HL-60/S4 (cell line): ENCODE measurements around the gene SMC5.
"Not testable (repeated sequence)": the region's sequence is repeated elsewhere in the genome, so short reads cannot be mapped to it uniquely, and the experiment has no call there.

ENCODE experiments used
- in situ Hi-C: fragments of 300-500 bp; cut with MboI; formaldehyde crosslinking; loops from 2 replicates; pipeline ENCODE4 v1.14.3; 2022; ENCODE audit warnings: low sequenced_read_pairs

SMC5 gene

DNA sequence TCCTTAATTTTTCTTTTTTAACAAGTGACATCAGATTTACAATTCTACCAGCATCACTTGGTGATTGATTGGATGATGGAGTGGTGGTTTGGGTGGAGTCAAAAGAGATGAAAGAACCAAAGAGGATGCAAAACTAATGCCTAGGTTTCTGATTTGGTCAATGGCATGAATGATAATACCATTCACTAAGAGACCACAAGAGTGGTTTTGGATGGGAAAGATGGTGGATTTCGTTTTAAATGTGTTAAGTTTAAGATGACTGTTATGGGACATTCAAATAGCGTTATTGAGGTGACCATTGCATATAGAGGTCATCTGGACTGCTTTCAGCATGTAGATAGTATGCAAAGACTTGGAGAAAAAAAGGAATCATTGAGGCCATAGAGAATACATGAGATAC, 3.6 kb downstream of the SMC5 start:
- in situ Hi-C loops: no loop called here

DNA sequence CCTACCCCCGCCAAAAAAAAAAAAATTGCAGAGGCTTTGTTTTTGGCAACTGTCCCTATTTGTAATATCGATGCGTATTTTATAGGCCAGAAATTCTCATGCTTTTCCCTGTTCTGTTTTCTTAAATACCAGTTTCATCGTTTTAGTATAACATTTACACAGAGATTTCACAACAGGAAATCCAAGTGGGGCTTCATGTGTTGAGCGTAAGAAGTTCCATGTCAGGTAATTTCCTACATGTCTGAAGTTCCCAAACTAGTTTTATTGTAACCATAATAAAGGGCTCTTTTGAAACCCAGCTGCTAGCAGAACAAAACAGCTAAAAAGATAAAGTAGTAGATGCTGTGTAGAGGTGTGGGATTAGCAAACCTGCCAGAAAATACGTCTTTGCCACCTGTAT, 4.2 kb downstream of the SMC5 start:
- in situ Hi-C loops: no loop called here

DNA sequence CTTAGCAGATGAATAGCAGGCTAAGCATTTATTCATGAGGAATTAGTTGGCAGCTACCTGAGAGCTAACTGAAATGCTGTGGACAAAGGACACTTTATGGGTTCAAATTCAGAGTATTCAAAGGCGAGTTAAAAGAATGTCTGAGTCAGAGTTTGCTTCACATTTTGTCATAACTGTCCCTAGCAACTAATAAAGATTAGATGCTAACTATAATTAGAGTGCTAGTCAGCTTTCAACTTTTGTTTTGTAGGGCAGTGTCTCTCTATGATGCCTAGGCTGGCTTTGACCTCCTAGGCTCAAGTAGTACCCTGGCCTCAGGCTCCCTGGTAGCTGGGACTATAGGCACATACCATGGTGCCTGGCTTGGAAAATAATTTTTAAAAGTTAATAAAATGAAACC, 4.6 kb downstream of the SMC5 start:
- in situ Hi-C loops: no loop called here

DNA sequence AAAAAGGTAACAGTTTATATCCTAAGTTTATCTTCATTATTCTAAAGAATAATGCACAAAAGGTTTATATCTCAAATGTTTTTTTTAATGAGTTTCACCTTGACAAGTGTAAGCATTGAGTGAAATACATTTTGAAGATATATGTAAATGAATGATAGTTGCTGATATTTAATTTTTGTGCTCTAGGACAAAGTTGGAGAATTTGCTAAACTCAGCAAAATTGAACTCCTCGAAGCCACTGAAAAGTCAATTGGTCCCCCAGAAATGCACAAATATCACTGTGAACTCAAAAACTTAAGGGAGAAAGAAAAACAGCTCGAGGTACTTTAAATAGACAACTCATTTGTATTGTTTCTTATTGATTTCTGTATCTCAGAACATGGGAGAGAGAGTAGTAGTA, 19.5 kb downstream of the SMC5 start:
- in situ Hi-C loops: no loop called here

DNA sequence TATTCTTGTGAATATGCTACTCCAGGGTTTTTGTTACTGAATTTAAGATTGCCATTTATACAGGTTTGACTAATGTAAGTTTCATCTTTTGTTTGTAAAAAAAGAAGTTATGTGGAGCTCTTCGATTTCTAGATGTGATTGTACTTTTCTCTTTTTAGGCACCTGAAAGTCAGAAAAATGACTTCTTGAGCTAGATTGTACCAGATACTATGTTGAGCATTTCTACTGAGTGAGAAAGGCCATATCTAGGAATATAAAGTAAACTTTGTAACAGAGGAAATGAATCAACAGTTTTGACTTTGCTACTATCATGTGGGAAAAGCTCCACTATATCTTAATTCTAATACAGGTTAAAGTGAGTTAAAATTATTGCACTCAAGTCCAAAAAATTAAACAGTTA, 25.1 kb downstream of the SMC5 start:
- in situ Hi-C loops: no loop called here

DNA sequence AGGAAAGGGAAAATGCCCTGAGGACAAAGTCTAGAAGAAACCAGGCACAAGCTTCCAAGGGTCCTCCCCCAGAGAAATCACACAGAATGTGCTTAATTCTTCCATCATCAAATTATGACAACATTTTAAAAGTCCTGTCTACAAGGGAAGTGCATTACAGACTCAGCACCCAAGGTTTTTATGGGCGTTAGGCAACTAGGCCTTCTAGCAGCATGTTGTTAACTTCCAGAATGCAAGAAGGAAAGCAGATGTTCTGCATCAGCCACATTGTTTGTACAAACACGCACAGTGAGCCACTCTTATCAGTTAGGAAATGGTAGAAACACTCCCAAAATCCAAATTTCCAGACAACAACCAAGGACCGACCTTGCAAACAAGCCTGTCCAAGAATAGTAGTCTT, 26.5 kb downstream of the SMC5 start:
- in situ Hi-C loops: no loop called here

DNA sequence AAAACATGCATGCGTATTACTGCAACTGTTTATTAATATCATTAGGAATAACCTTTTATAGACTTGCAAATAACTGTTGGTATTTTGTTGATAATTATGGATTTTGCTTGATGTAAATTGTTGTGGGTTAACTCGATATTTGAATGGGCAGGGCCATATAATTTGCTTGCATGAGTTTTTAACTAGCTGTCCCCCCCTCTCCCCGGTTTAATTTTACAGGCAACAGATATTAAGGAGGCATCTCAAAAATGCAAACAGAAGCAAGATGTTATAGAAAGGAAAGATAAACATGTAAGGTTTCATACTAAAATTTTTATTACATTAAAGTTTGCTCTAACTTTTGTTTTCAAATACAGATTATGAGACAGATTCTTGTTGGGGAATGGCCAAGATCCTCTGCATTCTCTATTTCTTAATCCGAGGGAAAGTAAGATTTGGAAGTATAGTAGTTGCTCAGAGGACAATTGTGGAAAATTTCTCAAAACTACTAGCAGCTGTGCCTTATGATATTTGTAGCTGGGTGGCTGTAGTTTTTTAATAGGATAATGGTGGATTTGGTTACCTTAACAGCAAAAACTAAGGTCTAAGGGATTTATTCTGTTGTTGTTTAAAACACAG, 27.3 kb downstream of the SMC5 start:
- in situ Hi-C loops: no loop called here

DNA sequence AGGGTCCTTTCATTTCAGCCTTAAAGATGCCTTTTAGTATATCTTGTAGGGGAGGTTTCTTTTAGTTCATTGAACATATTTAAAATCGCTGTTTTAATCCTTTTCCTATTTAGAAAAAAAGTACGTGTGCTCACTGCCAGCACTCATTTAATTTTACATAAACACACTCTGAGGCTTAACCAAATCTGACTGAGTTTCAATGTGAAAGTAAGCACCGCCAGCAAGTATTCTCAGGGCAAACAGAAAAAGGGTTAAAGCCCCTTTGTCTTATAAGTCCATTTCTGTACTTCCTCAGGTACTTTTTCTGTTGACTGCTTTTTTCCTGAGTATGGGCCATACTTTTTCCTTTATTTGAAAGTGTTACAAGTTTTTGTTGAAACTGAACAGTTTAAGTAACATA, 31.8 kb downstream of the SMC5 start:
- in situ Hi-C loops: no loop called here

DNA sequence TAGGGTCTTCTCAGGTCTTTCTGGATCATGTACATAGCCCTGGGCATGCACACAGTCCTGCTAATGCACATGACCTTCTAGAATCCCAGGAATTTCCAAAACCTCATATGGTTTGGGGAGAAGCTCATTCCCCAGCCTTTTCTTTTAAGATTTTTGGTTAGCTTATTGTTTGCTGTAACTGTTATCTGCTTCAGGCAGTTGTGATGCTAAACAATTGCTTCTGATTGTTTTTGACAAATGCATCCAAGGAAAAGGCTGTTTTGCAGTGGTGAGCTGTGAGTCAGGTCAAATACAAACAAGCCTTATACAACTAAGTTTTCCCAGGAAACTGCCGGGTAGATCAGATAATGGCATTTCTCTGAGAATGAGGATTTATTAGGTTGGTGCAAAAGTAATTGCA, 32.7 kb downstream of the SMC5 start:
- in situ Hi-C loops: no loop called here

DNA sequence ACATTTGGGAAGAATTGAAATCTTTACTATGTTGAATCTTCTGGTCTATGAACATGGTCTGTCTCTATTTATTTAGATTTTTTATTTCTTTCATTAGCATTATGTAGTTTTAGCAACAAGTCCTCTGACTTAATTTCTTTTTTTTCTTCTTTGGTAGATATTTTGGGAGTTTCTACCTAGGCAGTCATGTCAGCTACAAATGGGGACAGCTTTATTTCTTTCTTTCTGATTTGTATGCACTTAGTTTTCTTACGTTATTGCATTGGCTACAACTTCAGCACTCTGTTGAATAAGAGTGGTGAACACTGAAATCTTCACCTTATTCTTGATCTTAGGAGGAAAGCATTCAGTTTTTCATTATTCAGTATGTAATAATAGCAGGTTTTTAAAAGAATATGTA, 33.5 kb downstream of the SMC5 start:
- in situ Hi-C loops: no loop called here

DNA sequence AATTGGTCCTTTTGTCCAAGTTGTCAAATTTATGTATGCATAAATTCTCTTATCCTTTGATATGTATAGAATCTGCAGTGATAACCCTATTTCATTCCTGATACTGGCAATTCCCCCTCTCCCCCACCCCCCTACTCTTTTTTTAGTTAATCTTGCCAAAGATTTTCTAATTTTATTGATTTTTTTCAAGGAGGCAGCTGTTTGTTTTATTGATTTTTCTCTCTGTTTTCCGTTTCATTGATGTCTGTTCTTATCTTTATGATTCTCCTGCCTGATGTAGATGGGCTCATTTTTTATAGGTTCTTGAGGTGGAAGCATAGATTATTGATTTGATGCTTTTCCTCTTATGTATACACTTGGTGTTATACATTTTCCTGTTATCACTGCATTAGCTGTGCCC, 34.4 kb downstream of the SMC5 start:
- in situ Hi-C loops: no loop called here

DNA sequence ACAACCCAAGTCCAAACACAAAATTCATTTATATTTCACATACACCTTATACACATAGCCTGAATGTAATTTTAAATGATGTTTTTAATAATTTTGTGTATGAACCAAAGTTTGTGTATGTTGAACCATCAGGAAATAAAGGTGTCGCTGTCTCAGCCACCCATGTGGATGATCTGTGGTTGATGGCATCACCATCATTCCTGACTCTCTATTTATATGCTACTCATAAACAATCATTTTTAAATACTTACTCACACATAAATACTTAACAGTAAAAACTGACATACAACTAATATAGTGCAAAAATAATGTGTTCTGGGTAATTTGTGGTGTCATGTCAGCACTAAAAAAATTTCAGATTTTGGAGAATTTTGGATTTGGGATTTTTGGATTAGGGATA, 38.4 kb downstream of the SMC5 start:
- in situ Hi-C loops: no loop called here

DNA sequence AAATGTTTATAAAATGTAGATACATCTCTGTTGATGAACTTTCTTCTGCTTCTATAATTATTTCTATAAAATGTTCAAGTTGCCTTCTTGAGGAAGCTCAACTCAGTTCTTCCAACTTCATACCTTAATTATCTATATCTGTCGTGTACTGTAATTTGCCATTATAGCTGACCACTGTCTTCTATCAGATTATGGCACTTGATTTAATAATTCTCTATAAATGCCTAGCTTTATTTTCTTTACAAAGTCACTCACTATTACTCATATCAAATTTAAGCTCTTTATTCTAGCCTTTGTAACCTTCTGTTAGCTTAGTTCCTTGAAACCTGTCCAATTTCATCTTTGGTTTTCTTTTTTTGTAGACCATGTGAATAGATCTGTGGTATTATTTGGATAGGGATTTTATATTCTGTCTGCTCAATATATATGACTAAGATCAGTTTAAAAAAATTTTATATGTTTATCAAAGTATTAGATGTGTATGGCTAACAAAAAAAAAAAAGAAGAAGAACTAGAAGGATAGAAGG, 39.5 kb downstream of the SMC5 start:
- in situ Hi-C loops: no loop called here

DNA sequence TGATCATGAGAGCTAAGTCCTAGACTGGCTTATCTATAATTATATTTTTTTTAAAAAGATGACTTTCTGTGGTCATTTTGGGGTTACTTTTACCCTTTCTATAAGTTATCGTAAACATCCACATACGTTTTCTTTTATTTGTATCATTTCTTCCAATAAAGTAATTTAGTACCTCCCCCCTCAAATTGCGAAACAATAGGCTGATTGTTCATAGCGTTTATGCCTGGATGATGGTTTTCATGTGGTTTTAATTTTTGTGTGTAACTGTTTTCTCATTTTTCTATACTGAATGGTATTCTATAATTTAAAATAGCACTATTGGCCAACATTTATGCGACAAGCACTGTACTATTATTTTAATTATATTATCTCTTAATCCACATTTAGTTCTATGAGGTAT, 44.5 kb downstream of the SMC5 start:
- in situ Hi-C loops: no loop called here

DNA sequence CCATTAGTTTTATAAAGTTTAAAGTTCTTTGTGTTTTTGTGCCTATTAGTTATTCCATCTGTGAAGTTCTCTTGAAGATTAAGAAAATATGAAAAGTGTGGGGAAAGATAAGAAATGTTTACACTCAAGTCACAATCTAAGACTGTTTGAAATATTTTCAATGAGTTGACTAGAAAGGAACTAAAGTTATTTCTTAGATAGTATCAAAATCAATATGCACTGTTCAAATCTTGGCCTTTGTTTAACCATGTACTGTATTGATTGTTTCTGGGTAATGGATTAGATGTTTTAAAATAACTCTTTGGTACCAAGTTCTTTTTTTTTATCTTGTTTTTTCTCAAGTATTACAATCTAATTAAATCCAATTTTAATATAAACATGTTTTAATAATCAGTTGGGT, 46.0 kb downstream of the SMC5 start:
- in situ Hi-C loops: no loop called here

DNA sequence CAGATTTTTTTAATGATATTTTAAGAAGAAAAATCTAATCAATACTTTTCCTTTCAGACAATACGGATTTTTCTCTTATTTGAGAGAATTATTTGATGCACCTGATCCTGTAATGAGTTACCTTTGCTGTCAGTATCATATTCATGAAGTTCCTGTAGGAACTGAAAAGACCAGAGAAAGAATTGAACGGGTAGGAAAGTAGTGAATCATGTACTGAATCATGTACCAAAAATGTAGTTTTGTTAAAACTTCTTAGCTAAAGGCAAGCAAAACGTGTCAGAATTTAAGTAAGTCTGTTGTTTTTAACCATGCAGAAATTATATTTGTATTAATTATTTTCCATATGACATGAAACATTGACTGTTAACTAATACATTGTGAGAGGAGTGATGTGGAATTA, 56.6 kb downstream of the SMC5 start:
- in situ Hi-C loops: no loop called here

DNA sequence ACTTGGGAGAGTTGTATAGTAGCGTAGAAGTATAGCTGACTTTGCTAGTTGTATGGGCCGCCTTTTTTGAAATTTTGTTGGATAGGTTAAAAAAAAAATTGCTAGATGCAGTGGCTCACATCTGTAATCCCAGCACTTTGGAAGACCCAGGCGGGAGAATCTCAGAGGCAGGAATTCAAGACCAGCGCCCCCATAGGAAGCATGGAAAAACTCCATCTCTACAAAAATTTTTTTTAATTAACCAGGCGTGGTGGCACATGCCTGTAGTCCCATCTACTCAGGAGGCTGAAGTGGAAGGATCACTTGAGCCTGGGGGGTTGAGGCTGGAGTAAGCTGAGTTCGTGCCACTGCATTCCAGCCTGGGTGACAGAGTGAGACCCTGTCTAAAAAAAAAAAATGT, 59.2 kb downstream of the SMC5 start:
- in situ Hi-C loops: no loop called here

DNA sequence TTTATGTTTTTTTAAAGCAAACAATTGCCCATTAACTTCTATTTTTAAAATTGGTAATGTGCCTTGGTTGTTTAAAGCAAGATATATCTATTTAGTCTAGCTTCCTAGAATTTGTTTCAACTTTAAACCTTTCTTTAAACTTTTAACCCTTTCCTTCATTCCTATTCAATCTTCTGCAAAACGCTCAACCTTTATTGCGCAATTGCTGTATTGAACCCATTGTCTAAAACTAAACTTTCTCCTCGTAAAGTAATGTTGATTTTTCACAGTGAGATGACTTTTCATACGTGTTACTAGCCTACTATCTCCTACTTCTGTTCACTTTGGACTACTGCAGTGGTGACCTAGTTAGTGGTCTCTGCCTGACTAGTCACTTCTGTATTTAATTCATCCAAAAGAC, 63.3 kb downstream of the SMC5 start:
- in situ Hi-C loops: no loop called here

DNA sequence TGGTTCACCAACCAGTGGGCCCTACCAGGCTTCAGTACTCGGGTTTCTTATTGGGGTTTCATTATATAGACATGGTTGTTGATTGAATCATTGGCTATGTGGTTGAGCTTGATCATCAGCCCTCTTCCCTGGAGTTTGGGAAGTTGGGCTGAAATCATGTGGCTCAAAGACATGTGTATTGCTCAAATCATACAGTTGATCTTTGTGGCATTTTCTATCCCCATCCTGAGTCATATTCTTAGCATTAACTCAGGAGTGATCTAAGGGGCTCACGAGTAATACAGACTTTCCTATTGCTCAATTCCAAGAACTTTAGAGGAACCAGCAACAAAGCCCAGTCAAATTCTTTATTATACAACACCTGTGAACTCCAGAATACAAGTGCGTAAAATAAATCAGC, 66.2 kb downstream of the SMC5 start:
- in situ Hi-C loops: no loop called here

DNA sequence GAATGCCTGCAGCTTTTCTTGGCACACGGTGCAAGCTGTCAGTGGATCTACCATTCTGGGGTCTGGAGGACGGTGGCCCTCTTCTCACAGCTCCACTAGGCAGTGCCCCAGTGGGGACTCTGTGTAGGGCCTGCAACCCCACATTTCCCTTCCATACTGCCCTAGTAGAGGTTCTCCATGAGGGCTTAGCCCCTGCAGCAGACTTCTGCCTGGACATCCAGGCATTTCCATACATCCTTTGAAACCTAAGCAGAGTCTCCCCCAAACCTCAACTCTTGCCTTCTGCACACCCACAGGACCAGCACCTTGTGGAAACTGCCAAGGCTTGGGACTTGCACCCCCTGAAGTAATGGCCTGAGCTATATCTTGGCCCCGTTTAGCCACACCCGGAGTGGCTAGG, 69.8 kb downstream of the SMC5 start:
- in situ Hi-C loops: not testable (repeated sequence)

DNA sequence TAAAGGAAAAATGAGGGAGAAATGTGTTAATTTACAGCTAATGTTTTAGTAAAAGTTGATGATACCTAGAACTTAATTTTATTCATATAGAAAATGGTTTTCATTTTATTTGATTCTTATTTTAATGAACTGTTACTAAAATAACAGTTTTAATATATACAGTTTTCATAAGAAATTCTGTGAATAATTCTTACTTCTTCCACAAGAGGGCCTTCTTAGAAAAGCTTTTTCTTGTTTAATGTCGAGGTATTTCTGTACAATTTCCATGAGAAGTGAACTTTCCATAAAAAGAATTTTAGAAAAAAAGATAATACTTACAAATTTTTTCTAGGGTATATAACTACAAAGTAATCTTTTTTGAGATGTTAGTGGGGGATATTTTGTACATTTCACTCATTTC, 81.8 kb downstream of the SMC5 start:
- in situ Hi-C loops: no loop called here

DNA sequence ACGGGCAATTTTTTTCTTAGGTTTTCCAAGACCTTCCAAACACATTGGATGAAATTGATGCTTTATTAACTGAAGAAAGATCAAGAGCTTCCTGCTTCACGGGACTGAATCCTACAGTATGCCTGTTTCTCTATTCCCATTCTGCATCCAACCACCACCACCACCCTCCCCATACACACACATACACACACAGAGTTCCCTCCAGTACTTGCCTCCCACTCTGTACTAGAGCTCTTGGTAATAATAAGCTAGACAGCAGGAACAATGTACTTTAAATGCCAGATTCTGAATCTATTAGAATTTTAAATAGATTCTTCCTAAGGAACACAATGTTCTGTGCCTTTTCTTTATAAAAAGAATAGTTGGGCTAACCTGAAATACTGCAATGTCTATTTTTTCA, 88.3 kb downstream of the SMC5 start:
- in situ Hi-C loops: no loop called here

DNA sequence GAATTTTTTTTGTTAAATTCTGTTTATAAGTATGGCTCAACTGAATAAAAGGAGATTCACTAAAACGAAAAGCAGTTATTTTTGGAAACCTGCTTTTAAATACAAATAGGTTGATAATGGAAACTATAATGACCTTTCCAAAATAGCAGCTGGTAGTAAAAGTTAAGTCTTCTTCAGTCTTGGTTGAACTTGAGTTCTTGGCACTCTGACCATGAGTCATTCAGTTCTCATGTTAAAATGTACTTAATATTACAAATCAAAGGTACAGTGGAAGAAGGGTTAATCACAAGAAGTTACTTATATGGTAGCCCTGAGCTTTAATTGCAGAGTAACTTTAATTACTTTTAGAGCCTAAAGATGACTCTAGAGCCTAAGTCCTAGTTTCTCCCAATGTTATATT, 93.6 kb downstream of the SMC5 start:
- in situ Hi-C loops: loop anchor here (25.0 kb wide), 1 partner anchor 235 kb away; no protein-coding TSS in a partner anchor
